Ishikawa (cell line): ENCODE results near the gene PWP2.
A peak's percentile ranks its signal among the peaks of the same experiment; 100 is the strongest.

ENCODE experiments used
- CEBPB ChIP-seq: IDR thresholded peaks from 2 replicates; pipeline ENCODE4 v1.6.1; 2012
- CREB1 ChIP-seq: IDR thresholded peaks from 2 replicates; pipeline ENCODE4 v1.6.1; 2012; ENCODE audit warnings: low read depth
- EGR1 ChIP-seq: IDR thresholded peaks from 2 replicates; pipeline ENCODE4 v1.6.1; 2012
- EP300 ChIP-seq: IDR thresholded peaks from 2 replicates; pipeline ENCODE4 v1.6.1; 2012; ENCODE audit warnings: borderline replicate concordance
- FOXM1 ChIP-seq: IDR thresholded peaks from 2 replicates; pipeline ENCODE4 v1.6.1; 2012; ENCODE audit warnings: low read depth, borderline replicate concordance
- NFIC ChIP-seq: IDR thresholded peaks from 2 replicates; pipeline ENCODE4 v1.6.1; 2012
- RAD21 ChIP-seq: IDR thresholded peaks from 2 replicates; pipeline ENCODE4 v1.6.1; 2012; ENCODE audit warnings: low read depth
- REST ChIP-seq: IDR thresholded peaks from 2 replicates; pipeline ENCODE4 v1.6.1; 2012; ENCODE audit warnings: low read depth, mild to moderate bottlenecking
- TAF1 ChIP-seq: IDR thresholded peaks from 2 replicates; pipeline ENCODE4 v1.6.1; 2012; ENCODE audit warnings: low read depth, mild to moderate bottlenecking
- TCF12 ChIP-seq: IDR thresholded peaks from 2 replicates; pipeline ENCODE4 v1.6.1; 2012; ENCODE audit warnings: low read depth
- TEAD4 ChIP-seq: IDR thresholded peaks from 2 replicates; pipeline ENCODE4 v1.6.1; 2012
- YY1 ChIP-seq: IDR thresholded peaks from 2 replicates; pipeline ENCODE4 v1.6.1; 2012; ENCODE audit warnings: low read depth
- ZBTB7A ChIP-seq: IDR thresholded peaks from 2 replicates; pipeline ENCODE4 v1.6.1; 2012; ENCODE audit warnings: low read depth
- TF ChIP-seq, protein P1 (sequence below): IDR thresholded peaks from 2 replicates; pipeline ENCODE4 v1.6.1; 2012
- TF ChIP-seq, protein P2 (sequence below): IDR thresholded peaks from 2 replicates; pipeline ENCODE4 v1.6.1; 2012

The PWP2 gene

DNA sequence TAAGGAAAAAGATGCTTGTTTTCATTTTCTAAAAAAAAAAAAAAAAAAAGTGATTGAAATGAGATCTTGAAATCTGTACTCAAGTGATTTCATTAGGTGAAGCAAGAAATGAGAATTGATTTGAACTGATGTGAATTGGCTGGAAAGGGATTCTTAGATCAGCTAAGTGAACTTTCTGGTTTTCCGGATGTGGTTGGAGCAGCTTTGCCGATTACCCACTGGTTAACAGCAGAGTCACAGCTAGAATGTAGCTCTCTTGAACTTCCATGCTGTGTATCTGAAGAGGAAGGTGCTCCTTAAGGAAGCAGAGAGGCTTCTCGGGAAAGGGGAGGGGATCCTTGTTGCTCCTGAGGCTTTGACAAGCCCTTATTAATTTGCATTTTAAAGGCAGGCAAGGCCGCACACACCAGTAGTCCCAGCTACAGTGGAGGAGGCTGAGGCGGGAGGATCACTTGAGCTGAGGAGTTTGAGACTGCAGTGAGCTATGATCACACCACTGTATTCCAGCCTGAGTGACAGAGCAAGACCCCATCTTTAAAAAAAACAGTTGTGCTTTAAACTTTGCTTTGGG, 28.7 kb upstream of the PWP2 start:
- no peak for TF ChIP-seq FOXM1
- TF ChIP-seq, protein P1, sequence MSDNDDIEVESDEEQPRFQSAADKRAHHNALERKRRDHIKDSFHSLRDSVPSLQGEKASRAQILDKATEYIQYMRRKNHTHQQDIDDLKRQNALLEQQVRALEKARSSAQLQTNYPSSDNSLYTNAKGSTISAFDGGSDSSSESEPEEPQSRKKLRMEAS = no peak

DNA sequence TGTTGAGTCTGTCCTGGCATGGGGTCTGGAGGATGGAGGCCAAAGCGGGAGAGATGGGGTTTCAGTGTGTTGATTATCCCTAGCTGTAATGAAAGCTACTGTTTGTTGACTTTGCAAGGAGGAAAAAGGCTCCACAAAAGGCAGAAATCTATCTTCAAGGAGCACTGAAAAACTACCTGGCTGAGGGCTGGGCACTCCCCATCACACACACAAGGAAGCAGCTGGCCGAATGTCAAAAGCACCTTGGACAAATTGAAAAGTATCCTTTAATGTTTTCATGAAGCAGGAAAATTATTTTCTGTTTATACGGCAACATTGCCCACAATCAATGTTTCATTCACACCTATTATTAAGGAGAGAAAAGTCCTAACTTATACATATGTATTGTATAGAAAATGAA, 27.8 kb upstream of the PWP2 start:
- TF ChIP-seq FOXM1 (no peak), RAD21 (no peak), REST (no peak), CEBPB (no peak), NFIC (no peak), ZBTB7A (no peak), TEAD4 (no peak), YY1 (no peak), EP300 (no peak), EGR1 (no peak), TAF1 (no peak), TCF12 (no peak), CREB1 (no peak)
- TF ChIP-seq, protein P1 = no peak
- TF ChIP-seq, protein P2, sequence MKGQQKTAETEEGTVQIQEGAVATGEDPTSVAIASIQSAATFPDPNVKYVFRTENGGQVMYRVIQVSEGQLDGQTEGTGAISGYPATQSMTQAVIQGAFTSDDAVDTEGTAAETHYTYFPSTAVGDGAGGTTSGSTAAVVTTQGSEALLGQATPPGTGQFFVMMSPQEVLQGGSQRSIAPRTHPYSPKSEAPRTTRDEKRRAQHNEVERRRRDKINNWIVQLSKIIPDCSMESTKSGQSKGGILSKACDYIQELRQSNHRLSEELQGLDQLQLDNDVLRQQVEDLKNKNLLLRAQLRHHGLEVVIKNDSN = no peak

- TF ChIP-seq NFIC (no peak), FOXM1 (no peak), EP300 (no peak), REST (no peak)
Measured at GRCh38 chr21:44079846-44080245, 27.4 kb upstream of the PWP2 start.

- no peak for TF ChIP-seq TAF1
- no peak for TF ChIP-seq NFIC
- TF ChIP-seq, protein P1 = peak; percentile 62
- no peak for TF ChIP-seq EGR1
- TF ChIP-seq YY1 = no peak
- no peak for TF ChIP-seq FOXM1
- TF ChIP-seq TEAD4 = peak; percentile 61
- no peak for TF ChIP-seq CEBPB
- TF ChIP-seq CREB1 = no peak
- no peak for TF ChIP-seq REST
- TF ChIP-seq RAD21 = no peak
- TF ChIP-seq EP300 = no peak
- TF ChIP-seq, protein P2 = peak; percentile 95
- TF ChIP-seq ZBTB7A = no peak
- TF ChIP-seq TCF12 = no peak
Measured at GRCh38 chr21:44082648-44083440, 24.4 kb upstream of the PWP2 start.
